ENCODE results near the gene KDM4E.

- TF ChIP-seq POLR2AphosphoS5 (IDR thresholded peaks at IDR 0.05) (no peak), CTCF (IDR thresholded peaks at IDR 0.05) (no peak), POLR2A (IDR thresholded peaks at IDR 0.05) (no peak), EP300 (IDR thresholded peaks at IDR 0.05; ENCODE audit: low read depth) (no peak)
Observed at GRCh38 chr11:95059046-95059445, 34.0 kb downstream of the KDM4E start.

All from transverse colon (tissue), 4 donors.